GM13977 (cell line): ENCODE measurements around the gene ZNF160.
"Not testable (repeated sequence)": the region's sequence is repeated elsewhere in the genome, so short reads cannot be mapped to it uniquely, and the experiment has no call there.

Experiments used
- DNase-seq: peaks from one replicate; pipeline ENCODE4 v3.0.0; 2012; ENCODE audit warnings: low spot score
- in situ Hi-C: fragments of 300-500 bp; cut with MboI; formaldehyde crosslinking; loops from one replicate; pipeline ENCODE4 v1.12.0; 2022; ENCODE audit warnings: low sequenced_read_pairs, low pct_unique_long_range_greater_than_20kb, mixed read lengths, inconsistent platforms; ENCODE audit not compliant: unreplicated experiment
- TF ChIP-seq, protein P1 (sequence below): IDR thresholded peaks from 2 replicates; pipeline ENCODE4 v1.5.1; 2012; ENCODE audit warnings: mild to moderate bottlenecking, control low read depth; ENCODE audit not compliant: insufficient read depth; ENCODE audit errors: extremely low read depth, missing control alignments

ZNF160 gene

DNA sequence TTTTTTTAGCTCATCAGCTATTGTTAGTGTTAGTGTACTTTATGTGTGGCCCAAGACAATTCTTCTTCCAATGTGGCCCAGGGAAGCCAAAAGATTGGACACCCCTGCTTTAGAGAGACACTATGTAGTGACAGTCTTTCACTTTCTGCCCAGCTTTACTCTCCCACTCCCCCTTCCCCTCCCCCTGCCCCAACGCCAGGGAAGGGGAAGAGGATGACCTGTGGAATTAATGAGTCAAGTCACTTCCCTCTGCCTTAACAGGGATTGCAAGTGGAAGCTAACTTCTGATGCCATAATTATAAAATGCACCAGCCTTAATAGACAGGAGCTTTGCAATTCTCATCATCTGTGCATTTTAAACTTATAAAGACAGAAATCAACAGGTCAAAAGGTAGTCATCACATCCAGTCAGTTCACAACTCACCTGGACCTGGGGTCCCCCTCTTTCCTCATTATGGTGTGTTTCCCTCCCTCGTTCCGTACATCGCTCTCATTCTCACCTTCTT lies 27.9 kb upstream of the ZNF160 start:
- DNase-seq = no peak
- in situ Hi-C loops = no loop called here
- TF ChIP-seq, protein P1, sequence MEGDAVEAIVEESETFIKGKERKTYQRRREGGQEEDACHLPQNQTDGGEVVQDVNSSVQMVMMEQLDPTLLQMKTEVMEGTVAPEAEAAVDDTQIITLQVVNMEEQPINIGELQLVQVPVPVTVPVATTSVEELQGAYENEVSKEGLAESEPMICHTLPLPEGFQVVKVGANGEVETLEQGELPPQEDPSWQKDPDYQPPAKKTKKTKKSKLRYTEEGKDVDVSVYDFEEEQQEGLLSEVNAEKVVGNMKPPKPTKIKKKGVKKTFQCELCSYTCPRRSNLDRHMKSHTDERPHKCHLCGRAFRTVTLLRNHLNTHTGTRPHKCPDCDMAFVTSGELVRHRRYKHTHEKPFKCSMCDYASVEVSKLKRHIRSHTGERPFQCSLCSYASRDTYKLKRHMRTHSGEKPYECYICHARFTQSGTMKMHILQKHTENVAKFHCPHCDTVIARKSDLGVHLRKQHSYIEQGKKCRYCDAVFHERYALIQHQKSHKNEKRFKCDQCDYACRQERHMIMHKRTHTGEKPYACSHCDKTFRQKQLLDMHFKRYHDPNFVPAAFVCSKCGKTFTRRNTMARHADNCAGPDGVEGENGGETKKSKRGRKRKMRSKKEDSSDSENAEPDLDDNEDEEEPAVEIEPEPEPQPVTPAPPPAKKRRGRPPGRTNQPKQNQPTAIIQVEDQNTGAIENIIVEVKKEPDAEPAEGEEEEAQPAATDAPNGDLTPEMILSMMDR = no peak

DNA sequence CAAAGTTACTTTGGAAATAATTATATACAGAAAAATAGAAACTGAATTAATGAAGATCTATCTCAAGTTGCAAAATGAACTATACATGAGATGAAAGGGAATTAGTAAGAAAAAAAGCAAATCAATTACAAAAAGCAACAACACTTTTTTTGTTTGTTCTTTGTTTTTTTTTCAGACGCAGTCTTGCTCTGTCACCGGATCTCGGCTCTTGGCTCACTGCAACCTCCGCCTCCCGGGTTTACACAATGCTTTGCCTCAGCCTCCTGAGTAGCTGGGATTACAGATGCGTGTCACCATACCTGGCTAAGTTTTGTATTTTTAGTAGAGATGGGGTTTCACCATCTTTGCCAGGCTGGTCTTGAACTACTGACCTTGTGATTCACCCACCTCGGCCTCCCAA lies 27.3 kb upstream of the ZNF160 start:
- in situ Hi-C loops = no loop called here
- no peak for DNase-seq
- TF ChIP-seq, protein P1 = no peak

DNA sequence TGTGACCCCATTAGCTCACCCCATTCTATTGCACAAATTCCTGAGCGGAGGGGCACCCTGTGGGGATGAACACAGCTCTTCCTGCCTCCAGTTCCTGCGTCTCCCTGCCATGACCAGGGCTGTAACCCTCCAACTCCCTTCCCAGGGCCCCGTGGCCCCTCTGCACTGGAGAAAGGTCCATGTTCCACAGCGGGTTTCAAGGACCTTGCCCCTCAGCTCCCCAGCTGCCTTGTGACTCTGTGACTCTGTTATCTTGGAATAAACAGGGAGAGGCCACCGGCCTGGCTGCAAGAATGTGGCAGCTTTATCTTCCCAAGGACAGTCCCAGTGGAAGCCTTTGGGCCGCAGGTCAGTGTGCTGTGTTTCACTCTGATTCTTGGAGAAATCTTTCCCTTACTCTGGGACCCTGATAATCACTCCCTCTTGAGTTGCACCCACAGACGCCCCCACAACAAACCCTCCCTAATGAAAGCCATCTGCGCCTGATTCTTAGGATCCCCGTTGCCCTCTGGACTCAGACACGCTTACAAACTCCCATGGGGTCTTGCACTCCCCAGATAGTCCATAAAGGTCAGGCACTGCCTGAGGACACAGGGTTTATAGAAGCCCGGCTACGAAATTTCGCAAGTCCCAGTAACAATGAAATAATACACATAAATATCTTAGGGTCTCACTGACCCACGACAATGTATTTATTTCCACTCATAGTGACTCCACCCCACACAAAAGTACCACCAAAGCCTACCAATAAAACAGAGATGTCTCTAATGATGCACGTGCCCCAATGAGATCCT lies 23.7 kb upstream of the ZNF160 start:
- DNase-seq, in situ Hi-C loops: not testable (repeated sequence)

DNA sequence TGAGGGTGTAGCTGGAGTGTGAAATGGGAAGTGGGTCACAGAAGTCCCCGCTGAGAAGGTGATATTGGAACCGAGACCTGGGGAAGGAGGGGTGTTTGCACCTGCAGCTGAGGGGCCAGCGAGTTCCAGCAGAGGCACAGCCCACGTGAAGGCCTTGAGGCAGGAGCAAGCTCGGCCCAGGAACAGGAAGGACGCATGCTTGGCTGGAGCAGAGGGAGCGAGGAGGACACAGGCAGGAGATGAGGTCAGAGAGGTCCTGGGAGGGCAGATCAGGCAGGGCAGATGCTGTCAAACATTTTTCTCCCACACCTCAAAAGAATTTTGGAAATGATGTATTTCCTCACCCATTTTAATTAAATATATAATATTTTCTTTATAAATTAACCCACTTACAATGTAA lies 20.2 kb upstream of the ZNF160 start:
- DNase-seq = no peak
- in situ Hi-C loops = no loop called here
- TF ChIP-seq, protein P1 = no peak

DNA sequence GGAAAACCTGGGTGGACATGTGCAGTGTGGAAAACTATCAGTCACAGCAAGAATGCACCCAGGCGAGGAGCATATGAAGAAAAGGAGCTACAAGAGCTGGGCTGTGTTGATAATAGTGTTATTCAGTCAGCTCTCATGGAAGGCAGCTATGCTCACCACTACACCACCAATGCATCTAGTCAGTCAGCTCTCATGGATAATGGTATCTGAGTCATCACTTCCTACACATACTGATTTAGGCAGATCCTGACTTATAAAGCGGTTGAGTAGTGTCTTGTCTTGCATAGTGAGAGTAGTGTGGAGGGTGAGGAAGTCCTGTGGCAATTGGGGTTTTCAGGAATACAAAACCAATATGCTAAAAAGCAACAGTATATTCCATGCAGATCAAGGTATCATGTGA lies 9.1 kb upstream of the ZNF160 start:
- in situ Hi-C loops = no loop called here
- DNase-seq = no peak
- TF ChIP-seq, protein P1 = no peak

DNA sequence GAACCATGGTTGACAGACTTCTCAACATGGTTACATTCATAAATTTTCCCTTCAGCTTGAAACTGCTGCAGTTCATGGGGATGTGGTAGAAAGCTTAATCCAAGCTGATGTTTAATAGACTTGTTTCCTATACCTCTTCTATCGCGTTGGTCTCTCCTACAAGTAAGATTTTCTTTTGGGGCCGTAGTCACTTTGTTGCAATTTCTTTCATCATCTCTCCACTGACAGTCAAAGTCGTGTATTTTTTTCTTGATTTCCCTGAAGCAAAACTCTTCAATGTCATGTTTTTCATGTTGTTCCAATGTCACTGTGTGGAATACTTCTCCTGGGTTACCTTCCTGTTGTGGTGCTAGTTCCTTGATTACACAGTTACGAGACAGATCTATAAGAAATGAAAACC lies 6.3 kb upstream of the ZNF160 start:
- TF ChIP-seq, protein P1 = no peak
- in situ Hi-C loops = no loop called here
- DNase-seq = no peak

DNA sequence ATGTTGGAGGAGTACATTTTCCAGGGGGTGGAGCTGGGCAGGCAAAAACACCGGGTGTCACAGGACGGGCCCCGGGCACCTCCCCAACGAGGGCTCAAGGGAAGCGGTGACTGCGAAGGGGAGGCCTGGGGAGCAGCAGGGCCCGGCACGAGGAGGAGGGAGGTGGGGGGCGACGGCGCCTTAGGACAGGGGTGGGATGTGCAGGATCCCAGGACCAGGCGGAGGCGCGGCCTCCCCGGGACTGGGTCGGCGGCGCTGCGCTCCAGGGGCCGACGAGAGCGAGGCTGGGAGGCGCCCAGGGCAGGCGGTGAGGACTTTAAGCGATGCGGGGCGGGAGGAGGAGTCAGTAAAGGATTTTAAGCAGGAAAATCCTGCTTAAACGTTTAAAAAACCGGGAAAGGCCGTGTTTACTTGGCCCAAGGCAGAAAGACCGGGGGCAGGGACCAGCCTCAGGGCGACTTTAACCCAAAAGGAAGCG lies 427 bp downstream of the ZNF160 start:
- TF ChIP-seq, protein P1 = no peak
- DNase-seq = peak; percentile 47
- in situ Hi-C loops = no loop called here
